ENCODE data around the gene C3orf49. TPM values are rescaled to one million over a fixed set of nuclear protein-coding genes. Genes with fewer than 3 reads are reported as not detected.

The C3orf49 gene
- polyA plus RNA-seq, 1 experiment = not detected

DNA sequence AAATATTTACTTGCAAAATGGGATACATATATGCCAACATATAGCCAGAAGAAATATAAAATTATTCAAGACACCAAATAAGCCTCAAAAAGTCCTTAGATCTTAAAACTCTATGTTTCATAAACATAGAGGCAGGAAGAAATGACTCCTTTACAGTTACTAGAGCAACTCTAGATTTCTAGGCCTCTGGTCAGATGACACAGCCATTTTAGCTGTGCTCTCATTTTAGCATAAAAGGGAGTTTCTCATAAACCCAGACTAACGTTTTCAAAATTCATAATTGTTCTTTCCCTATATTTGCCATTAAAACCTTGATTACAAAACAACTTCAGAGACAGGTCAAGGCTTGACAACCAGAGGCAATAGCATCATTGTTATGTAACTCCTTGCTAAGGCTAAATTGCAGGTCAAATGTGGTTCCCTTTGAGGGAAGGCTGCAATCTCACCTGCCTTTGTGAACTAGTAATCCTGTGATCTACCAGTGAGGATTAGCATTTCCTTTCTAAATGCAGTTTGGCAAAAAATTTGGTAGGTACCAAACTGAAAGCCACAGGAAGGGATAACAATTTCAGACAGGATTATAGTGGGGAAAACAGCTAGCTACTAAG, 36.3 kb downstream of the C3orf49 start:
- Histone ChIP-seq H3K4me3 (ENCODE audit: low read depth, low read length) (no peak overlapping the region), H3K36me3 (ENCODE audit: control insufficient read depth, insufficient read depth, low read length) (no peaks in the 10 kb centered on the region; the same call in 1 of the 2 replicates), H3K27me3 (ENCODE audit: control insufficient read depth, insufficient read depth, low read length) (no peaks in the 10 kb centered on the region)
- TF ChIP-seq, protein P1, sequence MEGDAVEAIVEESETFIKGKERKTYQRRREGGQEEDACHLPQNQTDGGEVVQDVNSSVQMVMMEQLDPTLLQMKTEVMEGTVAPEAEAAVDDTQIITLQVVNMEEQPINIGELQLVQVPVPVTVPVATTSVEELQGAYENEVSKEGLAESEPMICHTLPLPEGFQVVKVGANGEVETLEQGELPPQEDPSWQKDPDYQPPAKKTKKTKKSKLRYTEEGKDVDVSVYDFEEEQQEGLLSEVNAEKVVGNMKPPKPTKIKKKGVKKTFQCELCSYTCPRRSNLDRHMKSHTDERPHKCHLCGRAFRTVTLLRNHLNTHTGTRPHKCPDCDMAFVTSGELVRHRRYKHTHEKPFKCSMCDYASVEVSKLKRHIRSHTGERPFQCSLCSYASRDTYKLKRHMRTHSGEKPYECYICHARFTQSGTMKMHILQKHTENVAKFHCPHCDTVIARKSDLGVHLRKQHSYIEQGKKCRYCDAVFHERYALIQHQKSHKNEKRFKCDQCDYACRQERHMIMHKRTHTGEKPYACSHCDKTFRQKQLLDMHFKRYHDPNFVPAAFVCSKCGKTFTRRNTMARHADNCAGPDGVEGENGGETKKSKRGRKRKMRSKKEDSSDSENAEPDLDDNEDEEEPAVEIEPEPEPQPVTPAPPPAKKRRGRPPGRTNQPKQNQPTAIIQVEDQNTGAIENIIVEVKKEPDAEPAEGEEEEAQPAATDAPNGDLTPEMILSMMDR (IDR thresholded peaks at IDR 0.05; ENCODE audit: insufficient read depth, low read depth, low read length) = no peak
- CTCF ChIA-PET = interaction anchor here (0.9 kb wide), 1 partner anchor 25 kb away, joined by 3 read pairs; no protein-coding TSS in a partner anchor
- POLR2A ChIA-PET = no interaction called here
- DNase-seq (ENCODE audit: low read depth) = no peak

DNA sequence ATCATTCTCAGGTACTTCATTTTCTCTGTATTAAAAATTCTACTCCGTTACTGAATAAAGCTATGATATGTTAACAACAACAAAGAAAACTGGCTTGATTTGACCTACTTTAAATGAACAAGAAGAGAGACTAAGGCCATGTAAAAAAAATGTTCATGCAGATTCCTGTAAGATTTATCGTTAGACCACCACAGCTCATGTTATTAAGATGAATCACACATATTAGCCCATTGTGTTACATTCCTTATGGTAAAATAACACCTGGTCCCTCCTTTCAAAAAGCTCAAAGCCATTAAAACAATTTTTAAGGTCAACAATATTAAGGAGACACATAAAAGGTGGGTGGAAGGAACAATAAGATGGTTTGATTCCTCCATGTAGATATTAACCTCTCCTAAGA, 38.2 kb downstream of the C3orf49 start:
- H3K27me3 ChIP-seq (ENCODE audit: control insufficient read depth, insufficient read depth, low read length) = no peaks in the 10 kb centered on the region
- DNase-seq (ENCODE audit: low read depth) = no peak
- ChIA-PET CTCF (no interaction called here), POLR2A (no interaction called here)
- TF ChIP-seq, protein P1 (IDR thresholded peaks at IDR 0.05; ENCODE audit: insufficient read depth, low read depth, low read length) = no peak
- no peaks in the 10 kb centered on the region for H3K36me3 ChIP-seq (ENCODE audit: control insufficient read depth, insufficient read depth, low read length)
- no peak overlapping the region for H3K4me3 ChIP-seq (ENCODE audit: low read depth, low read length)

DNA sequence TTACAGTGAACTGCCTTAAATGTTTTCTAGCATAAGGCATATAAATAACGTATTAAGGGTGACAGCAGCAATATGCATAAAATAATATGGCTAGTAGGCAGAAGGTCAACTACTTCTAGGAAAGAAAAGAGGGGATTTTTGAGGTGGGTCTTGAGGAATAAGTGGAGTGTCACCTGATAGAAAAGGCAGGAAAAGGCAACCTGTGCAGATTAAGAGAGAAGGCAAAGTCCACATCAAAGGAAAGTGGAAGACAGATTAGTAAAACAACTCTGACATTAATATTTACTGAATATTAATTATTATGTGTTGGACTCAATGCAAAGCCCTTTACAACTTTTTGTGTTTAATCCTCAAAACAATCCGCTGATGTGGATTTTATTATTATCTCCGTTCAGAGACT, 41.7 kb downstream of the C3orf49 start:
- TF ChIP-seq, protein P1 (IDR thresholded peaks at IDR 0.05; ENCODE audit: insufficient read depth, low read depth, low read length) = no peak
- CTCF ChIA-PET = interaction anchor here (0.9 kb wide), 1 partner anchor 123 kb away, joined by 3 read pairs; no protein-coding TSS in a partner anchor
- Histone ChIP-seq H3K27me3 (ENCODE audit: control insufficient read depth, insufficient read depth, low read length) (no peaks in the 10 kb centered on the region), H3K4me3 (ENCODE audit: low read depth, low read length) (no peak overlapping the region), H3K36me3 (ENCODE audit: control insufficient read depth, insufficient read depth, low read length) (no peaks in the 10 kb centered on the region)
- POLR2A ChIA-PET = no interaction called here
- DNase-seq (ENCODE audit: low read depth) = no peak

DNA sequence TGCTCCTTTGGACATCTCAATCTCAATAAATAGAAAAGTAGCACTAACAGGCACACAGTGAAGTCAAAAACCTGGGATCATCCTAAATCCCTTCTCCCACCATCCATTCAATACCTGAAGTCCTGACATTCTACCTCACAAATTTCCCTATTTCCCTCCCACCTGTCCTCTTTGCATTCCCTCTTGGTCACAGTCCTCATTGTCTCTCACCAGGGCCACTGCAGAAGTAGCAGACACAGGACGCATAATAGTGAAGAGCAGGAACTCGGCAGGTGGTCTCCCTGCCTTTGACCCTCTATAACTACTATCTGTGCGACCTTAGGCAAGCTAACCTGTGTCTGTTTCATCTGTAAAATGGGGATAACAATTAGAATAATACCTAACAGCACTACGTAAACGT, 42.2 kb downstream of the C3orf49 start:
- ChIA-PET CTCF (no interaction called here), POLR2A (no interaction called here)
- Histone ChIP-seq H3K36me3 (ENCODE audit: control insufficient read depth, insufficient read depth, low read length) (no peaks in the 10 kb centered on the region), H3K27me3 (ENCODE audit: control insufficient read depth, insufficient read depth, low read length) (no peaks in the 10 kb centered on the region), H3K4me3 (ENCODE audit: low read depth, low read length) (no peak overlapping the region)
- TF ChIP-seq, protein P1 (IDR thresholded peaks at IDR 0.05; ENCODE audit: insufficient read depth, low read depth, low read length) = no peak
- DNase-seq (ENCODE audit: low read depth) = no peak

DNA sequence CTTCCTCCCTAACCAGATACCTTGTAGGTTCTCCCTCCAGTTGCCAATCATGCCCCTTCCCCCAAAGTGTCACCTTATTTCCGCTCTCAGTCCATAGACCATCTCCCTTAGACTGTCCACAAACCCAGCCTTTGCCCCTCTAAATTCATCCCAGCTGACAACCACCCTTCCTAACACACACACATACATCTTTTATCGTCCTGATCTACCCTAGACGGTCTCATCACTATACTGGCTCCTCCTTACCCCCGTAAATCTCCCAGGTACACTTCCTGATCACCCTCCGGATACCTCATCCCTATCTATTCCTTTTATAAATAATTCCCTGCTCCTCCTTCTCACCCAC, 43.7 kb downstream of the C3orf49 start:
- CTCF ChIA-PET = interaction anchor here (1.4 kb wide), 1 partner anchor 16 kb away, joined by 3 read pairs; no protein-coding TSS in a partner anchor
- no peak for DNase-seq (ENCODE audit: low read depth)
- Histone ChIP-seq H3K4me3 (ENCODE audit: low read depth, low read length) (peak overlapping the region; percentile 95), H3K27me3 (ENCODE audit: control insufficient read depth, insufficient read depth, low read length) (no peaks in the 10 kb centered on the region), H3K36me3 (ENCODE audit: control insufficient read depth, insufficient read depth, low read length) (no peaks in the 10 kb centered on the region)
- POLR2A ChIA-PET = no interaction called here
- TF ChIP-seq, protein P1 (IDR thresholded peaks at IDR 0.05; ENCODE audit: insufficient read depth, low read depth, low read length) = no peak

All from BJ (cell line).